Effector CD8-positive, alpha-beta T cell (primary cell): ENCODE measurements around the gene PAQR7.

Experiments
- DNase-seq: peaks from one replicate; lab custom pipeline; 2025; lab: John Stamatoyannopoulos, UW

PAQR7 gene

GRCh38 chr1:25816112-25816718, 59.3 kb downstream of the PAQR7 start:
- no peak for DNase-seq

DNA sequence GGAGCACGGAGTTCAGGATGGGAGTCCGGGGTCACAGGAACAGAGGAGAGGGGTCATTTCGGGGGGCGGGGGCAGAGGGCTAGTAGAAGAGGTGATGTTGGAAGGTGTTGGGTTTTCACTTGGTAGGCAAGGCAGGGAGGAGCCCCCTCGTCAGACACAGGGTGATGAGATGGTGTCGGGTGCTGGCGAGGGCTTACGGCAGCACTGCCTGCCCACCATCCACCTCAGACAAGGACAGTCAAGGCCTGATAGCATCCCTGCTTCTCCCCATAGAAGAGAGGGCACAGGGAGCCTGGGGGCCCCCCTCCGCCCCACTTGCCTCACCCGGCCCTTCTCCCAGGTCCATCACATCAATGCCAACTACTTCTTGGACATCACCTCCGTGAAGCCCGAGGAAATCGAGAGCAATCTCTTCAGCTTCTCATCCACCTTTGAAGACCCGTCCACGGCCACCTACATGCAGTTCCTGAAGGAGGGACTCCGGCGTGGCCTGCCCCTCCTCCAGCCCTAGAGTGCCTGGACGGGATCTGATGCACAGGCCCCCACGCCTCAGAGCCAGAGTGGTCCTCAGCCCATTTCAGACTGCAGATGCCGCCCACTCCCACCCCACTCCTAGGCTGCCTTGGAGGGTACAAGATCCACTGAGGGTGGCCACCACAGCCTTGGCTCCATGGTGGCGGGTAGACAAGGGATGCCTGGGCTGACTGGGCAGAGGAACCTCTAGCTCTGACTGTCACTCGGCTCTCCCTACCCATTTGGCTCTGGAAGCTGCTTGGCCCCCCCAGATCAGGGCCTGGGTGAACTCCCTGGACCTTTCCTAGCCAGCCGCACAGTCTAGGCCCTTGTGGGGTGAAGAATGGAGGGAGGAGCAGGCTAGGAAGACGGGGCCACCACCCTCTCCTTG, 60.0 kb downstream of the PAQR7 start:
- no peak for DNase-seq

- no peak for DNase-seq
Measured at GRCh38 chr1:25814549-25815087, 60.9 kb downstream of the PAQR7 start.

DNA sequence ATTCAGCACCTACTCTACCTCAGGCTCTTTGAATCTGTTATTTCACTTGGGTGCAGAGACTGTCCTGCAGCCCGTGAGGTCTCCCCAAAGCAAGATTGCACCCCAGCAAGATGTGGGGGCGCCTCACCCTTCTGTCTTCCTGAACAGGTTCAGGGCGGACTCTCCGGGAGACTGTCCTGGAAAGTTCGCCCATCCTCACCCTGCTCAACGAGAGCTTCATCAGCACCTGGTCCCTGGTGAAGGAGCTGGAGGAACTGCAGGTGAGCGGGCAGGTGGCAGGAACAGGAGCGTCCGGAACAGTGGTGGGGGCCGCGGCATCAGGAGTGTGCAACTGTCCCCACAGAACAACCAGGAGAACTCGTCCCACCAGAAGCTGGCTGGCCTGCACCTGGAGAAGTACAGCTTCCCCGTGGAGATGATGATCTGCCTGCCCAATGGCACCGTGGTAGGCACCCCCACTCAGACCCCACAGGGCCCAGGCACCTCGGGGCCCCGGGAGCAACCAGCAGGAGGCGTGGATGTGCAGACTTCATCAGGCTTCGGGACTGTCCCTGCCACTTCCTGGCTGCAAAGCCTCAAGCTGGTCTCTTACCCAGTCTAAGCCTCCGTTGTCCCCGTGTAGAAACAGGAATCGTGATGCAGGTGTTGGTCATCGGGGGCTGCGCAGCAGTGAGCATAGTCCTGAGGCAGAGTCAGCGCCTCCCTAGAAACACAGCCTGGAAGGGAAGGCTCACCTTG, 61.6 kb downstream of the PAQR7 start:
- no peak for DNase-seq

DNA sequence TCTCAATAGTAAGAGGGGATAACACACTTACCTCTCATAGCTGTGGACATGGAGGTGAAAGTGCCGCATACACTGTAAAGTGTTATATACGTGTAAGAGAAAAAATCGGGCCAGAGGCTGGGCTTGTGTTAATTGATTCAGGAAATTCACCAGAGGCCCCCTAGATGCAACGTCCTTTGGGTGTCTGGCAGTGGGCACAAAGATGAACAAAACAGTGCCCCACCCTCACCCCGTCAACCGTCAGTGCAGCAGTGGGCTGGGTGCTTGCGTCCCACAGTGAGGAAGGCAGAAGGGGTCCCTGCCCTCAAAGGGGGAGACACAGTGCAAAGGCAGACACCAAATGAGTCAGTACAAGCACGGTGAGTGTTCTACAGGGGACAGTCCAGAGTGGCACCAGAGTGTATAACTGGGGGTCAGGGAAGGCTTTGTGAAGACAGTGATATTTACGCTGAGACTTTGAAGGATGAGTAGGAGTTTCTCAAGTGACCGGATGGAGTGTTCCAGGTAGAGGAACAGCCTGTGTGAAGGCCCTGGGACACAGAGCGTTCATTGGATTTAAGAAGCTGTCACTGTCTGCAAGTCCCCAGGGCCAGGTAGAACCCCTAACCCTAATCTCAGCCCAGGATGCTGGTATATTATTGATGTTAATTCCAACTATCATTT, 62.3 kb downstream of the PAQR7 start:
- DNase-seq = no peak
